Activated CD4-positive, alpha-beta memory T cell treated with anti-CD3 and anti-CD28 coated beads, Interleukin-2, amount 10 ng/mL, durations not matched to agents 7 days and 5 days (primary cell): ENCODE data around the gene HOXC10. TPM values are rescaled to one million over a fixed set of nuclear protein-coding genes. Genes with fewer than 3 reads are reported as not detected.
A peak's percentile ranks its signal among the peaks of the same experiment; 100 is the strongest.

Source experiments
- CTCF ChIA-PET: fragments of 350-600 bp; sonication (Branson Sonifier 250); formaldehyde crosslinking; loops from one replicate; lab custom pipeline; 2021; ENCODE audit warnings: antibody characterized with exemption, inconsistent platforms; lab: Charles Lee
- POLR2A ChIA-PET: fragments of 350-600 bp; sonication (Branson Sonifier 250); formaldehyde crosslinking; loops from one replicate; lab custom pipeline; 2021; ENCODE audit warnings: antibody characterized with exemption; lab: Charles Lee
- DNase-seq: peaks from one replicate; pipeline ENCODE4 v3.0.0-alpha.2; 2020
- H3K27ac Mint-ChIP-seq: one replicate; pipeline ENCODE4 v1.8.0; 2021; ENCODE audit warnings: mild to moderate bottlenecking, mixed read lengths
- H3K27me3 Mint-ChIP-seq: one replicate; pipeline ENCODE4 v1.8.0; 2021; ENCODE audit warnings: mixed read lengths
- H3K36me3 Mint-ChIP-seq: one replicate; pipeline ENCODE4 v1.8.0; 2021; ENCODE audit warnings: low read depth, mixed read lengths
- H3K4me1 Mint-ChIP-seq: one replicate; pipeline ENCODE4 v1.8.0; 2021; ENCODE audit warnings: mixed read lengths
- H3K4me3 Mint-ChIP-seq: one replicate; pipeline ENCODE4 v1.8.0; 2021; ENCODE audit warnings: mild to moderate bottlenecking, mixed read lengths
- H3K9me3 Mint-ChIP-seq: one replicate; pipeline ENCODE4 v1.8.0; 2021; ENCODE audit warnings: mixed read lengths
- total RNA-seq, 2 experiments: library from RNA; stranded (reverse); gene quantifications; one replicate each; pipeline ENCODE4 v1.2.3, GENCODE V29; 2021

HOXC10 gene
- total RNA-seq, 2 experiments from 2014 or later: not detected

GRCh38 chr12:53988541-53989226 is 3.7 kb downstream of the HOXC10 start:
- no peak overlapping the region for H3K27ac Mint-ChIP-seq
- CTCF ChIA-PET: interaction anchor here (1.0 to 3.1 kb wide), 9 partner anchors 15 to 242 kb away, joined by 3 to 14 read pairs (median 4); partner anchors contain the start of gene HOXC5
- no peak overlapping the region for H3K4me3 Mint-ChIP-seq
- DNase-seq: no peak
- POLR2A ChIA-PET: interaction anchor here (0.9 to 1.2 kb wide), 2 partner anchors 9 to 226 kb away, joined by 3 to 4 read pairs; no protein-coding TSS in a partner anchor
- peaks cover 93% of the 10 kb centered on the region for H3K27me3 Mint-ChIP-seq
- peaks cover 35% of the 10 kb centered on the region for H3K4me1 Mint-ChIP-seq
- no peaks in the 10 kb centered on the region for H3K9me3 Mint-ChIP-seq
- peaks cover 4% of the 10 kb centered on the region for H3K36me3 Mint-ChIP-seq

- peak overlapping the region; percentile 18 for H3K4me3 Mint-ChIP-seq
- DNase-seq: peak; percentile 38
- peaks cover 96% of the 10 kb centered on the region for H3K27me3 Mint-ChIP-seq
- H3K27ac Mint-ChIP-seq: no peak overlapping the region
- CTCF ChIA-PET: interaction anchor here (1.0 to 3.1 kb wide), 5 partner anchors 15 to 243 kb away, joined by 3 to 14 read pairs (median 4); no protein-coding TSS in a partner anchor
- H3K36me3 Mint-ChIP-seq: peaks cover 4% of the 10 kb centered on the region
- H3K4me1 Mint-ChIP-seq: peaks cover 37% of the 10 kb centered on the region
- H3K9me3 Mint-ChIP-seq: no peaks in the 10 kb centered on the region
- POLR2A ChIA-PET: interaction anchor here (1.2 kb wide), 1 partner anchor 226 kb away, joined by 4 read pairs; no protein-coding TSS in a partner anchor
Measured at GRCh38 chr12:53989227-53990113, 4.5 kb downstream of the HOXC10 start.

GRCh38 chr12:53990311-53991076 is 5.5 kb downstream of the HOXC10 start:
- ChIA-PET POLR2A (interaction anchor here (1.1 kb wide), 1 partner anchor 27 kb away, joined by 3 read pairs; no protein-coding TSS in a partner anchor), CTCF (interaction anchor here (1.2 to 1.7 kb wide), 3 partner anchors 15 to 212 kb away, joined by 3 to 5 read pairs (median 4); partner anchors contain the start of gene HOXC5)
- H3K9me3 Mint-ChIP-seq: no peaks in the 10 kb centered on the region
- peaks cover 37% of the 10 kb centered on the region for H3K4me1 Mint-ChIP-seq
- peaks cover 95% of the 10 kb centered on the region for H3K27me3 Mint-ChIP-seq
- H3K27ac Mint-ChIP-seq: no peak overlapping the region
- DNase-seq: no peak
- H3K4me3 Mint-ChIP-seq: no peak overlapping the region
- no peaks in the 10 kb centered on the region for H3K36me3 Mint-ChIP-seq

- no peak for DNase-seq
- Mint-ChIP-seq H3K27ac (no peak overlapping the region), H3K27me3 (peaks cover 97% of the 10 kb centered on the region), H3K36me3 (no peaks in the 10 kb centered on the region), H3K4me3 (no peak overlapping the region), H3K4me1 (peaks cover 39% of the 10 kb centered on the region), H3K9me3 (no peaks in the 10 kb centered on the region)
- ChIA-PET POLR2A (interaction anchor here (1.1 kb wide), 1 partner anchor 27 kb away, joined by 3 read pairs; no protein-coding TSS in a partner anchor), CTCF (interaction anchor here (1.2 to 1.7 kb wide), 4 partner anchors 15 to 211 kb away, joined by 3 to 5 read pairs (median 4); partner anchors contain the start of gene HOXC5)
Measured at GRCh38 chr12:53991077-53991460, 6.1 kb downstream of the HOXC10 start.

- POLR2A ChIA-PET: no interaction called here
- Mint-ChIP-seq H3K9me3 (no peaks in the 10 kb centered on the region), H3K36me3 (no peaks in the 10 kb centered on the region), H3K4me3 (no peak overlapping the region), H3K27me3 (peaks cover 97% of the 10 kb centered on the region), H3K27ac (no peak overlapping the region), H3K4me1 (peaks cover 37% of the 10 kb centered on the region)
- CTCF ChIA-PET: interaction anchor here (1.2 to 1.7 kb wide), 2 partner anchors 40 to 195 kb away, joined by 3 to 5 read pairs; partner anchors contain the start of gene HOXC5
- DNase-seq: no peak
Measured at GRCh38 chr12:53992377-53992889, 7.5 kb downstream of the HOXC10 start.

- ChIA-PET CTCF (interaction anchor here (1.0 kb wide), 1 partner anchor 199 kb away, joined by 6 read pairs; no protein-coding TSS in a partner anchor), POLR2A (interaction anchor here (0.8 kb wide), 1 partner anchor 221 kb away, joined by 4 read pairs; no protein-coding TSS in a partner anchor)
- no peaks in the 10 kb centered on the region for H3K36me3 Mint-ChIP-seq
- H3K27me3 Mint-ChIP-seq: peaks cover 97% of the 10 kb centered on the region
- no peak overlapping the region for H3K4me3 Mint-ChIP-seq
- DNase-seq: no peak
- H3K27ac Mint-ChIP-seq: no peak overlapping the region
- peaks cover 37% of the 10 kb centered on the region for H3K4me1 Mint-ChIP-seq
- no peaks in the 10 kb centered on the region for H3K9me3 Mint-ChIP-seq
Measured at GRCh38 chr12:53993162-53994008, 8.4 kb downstream of the HOXC10 start.

GRCh38 chr12:53994009-53994263 is 9.0 kb downstream of the HOXC10 start:
- CTCF ChIA-PET: interaction anchor here (1.0 kb wide), 1 partner anchor 198 kb away, joined by 6 read pairs; no protein-coding TSS in a partner anchor
- Mint-ChIP-seq H3K4me3 (no peak overlapping the region), H3K4me1 (peaks cover 36% of the 10 kb centered on the region)

GRCh38 chr12:53994264-53995001 is 9.5 kb downstream of the HOXC10 start:
- peaks cover 32% of the 10 kb centered on the region for H3K4me1 Mint-ChIP-seq
- H3K27ac Mint-ChIP-seq: no peak overlapping the region
- H3K36me3 Mint-ChIP-seq: no peaks in the 10 kb centered on the region
- POLR2A ChIA-PET: no interaction called here
- H3K9me3 Mint-ChIP-seq: no peaks in the 10 kb centered on the region
- H3K27me3 Mint-ChIP-seq: peaks cover 97% of the 10 kb centered on the region
- CTCF ChIA-PET: no interaction called here
- DNase-seq: no peak
- peak overlapping the region; percentile 43 for H3K4me3 Mint-ChIP-seq

More at GRCh38 chr12:53994009-53994263, 9.0 kb downstream of the HOXC10 start:
- H3K27ac Mint-ChIP-seq: no peak overlapping the region
- H3K27me3 Mint-ChIP-seq: peaks cover 97% of the 10 kb centered on the region
- POLR2A ChIA-PET: no interaction called here
- H3K9me3 Mint-ChIP-seq: no peaks in the 10 kb centered on the region
- no peak for DNase-seq
- no peaks in the 10 kb centered on the region for H3K36me3 Mint-ChIP-seq

- Mint-ChIP-seq H3K36me3 (no peaks in the 10 kb centered on the region), H3K27me3 (peaks cover 97% of the 10 kb centered on the region), H3K4me3 (peak overlapping the region; percentile 43), H3K4me1 (peaks cover 29% of the 10 kb centered on the region), H3K27ac (peak overlapping the region; percentile 18), H3K9me3 (no peaks in the 10 kb centered on the region)
- ChIA-PET CTCF (no interaction called here), POLR2A (no interaction called here)
- peak; percentile 38 for DNase-seq
Measured at GRCh38 chr12:53995002-53995377, 10.0 kb downstream of the HOXC10 start.

GRCh38 chr12:53995378-53996239 is 10.7 kb downstream of the HOXC10 start:
- peaks cover 26% of the 10 kb centered on the region for H3K4me1 Mint-ChIP-seq
- H3K4me3 Mint-ChIP-seq: peak overlapping the region; percentile 62
- POLR2A ChIA-PET: interaction anchor here (1.5 kb wide), 1 partner anchor 11 kb away, joined by 3 read pairs; the partner anchor contains the start of gene HOXC10
- peaks cover 95% of the 10 kb centered on the region for H3K27me3 Mint-ChIP-seq
- H3K9me3 Mint-ChIP-seq: no peaks in the 10 kb centered on the region
- peak overlapping the region; percentile 18 for H3K27ac Mint-ChIP-seq
- no peaks in the 10 kb centered on the region for H3K36me3 Mint-ChIP-seq
- DNase-seq: no peak
- CTCF ChIA-PET: interaction anchor here (1.0 kb wide), 1 partner anchor 10 kb away, joined by 3 read pairs; no protein-coding TSS in a partner anchor
